Adrenal gland (tissue), 5 donors: ENCODE results near the gene KIAA1328.

Experiments
- CTCF ChIP-seq, 6 experiments: fragments of 450-650 bp in 4 of 6; fragments of 200-600 bp in 2 of 6; sonication (generic) in 1 of 6; IDR thresholded peaks; 1 replicate in 5 of 6; 2 replicates in 1 of 6; pipeline versions ENCODE4 v1.5.1 to v1.8.0; 2016 to 2021; ENCODE audit warnings: antibody characterized with exemption in 6 of 6, mild to moderate bottlenecking in 2 of 6, moderate library complexity in 1 of 6
- POLR2A ChIP-seq, 2 donors: fragments of 450-650 bp; IDR thresholded peaks; one replicate each; pipeline ENCODE4 v1.6.1; 2017; ENCODE audit warnings: antibody characterized with exemption in 2 of 2, mild to moderate bottlenecking in 2 of 2, moderate library complexity in 1 of 2
- donor health status: DM: no; HTN: no; CAD: no.

- no peak for TF ChIP-seq CTCF (IDR thresholded peaks at IDR 0.05)
- TF ChIP-seq POLR2A (IDR thresholded peaks at IDR 0.05) = no peak
Measured at GRCh38 chr18:37210781-37211180, 381.9 kb downstream of the KIAA1328 start.
